Stimulated activated CD4-positive, alpha-beta T cell treated with anti-CD3 and anti-CD28 coated beads, Interleukin-2, amount 100 ng/mL, for 48 hours (primary cell): Measurements from ENCODE around the gene FUCA1.
"Not testable (repeated sequence)": the region's sequence is repeated elsewhere in the genome, so short reads cannot be mapped to it uniquely, and the experiment has no call there.

Source experiments
- DNase-seq, 2 donors: peaks; one replicate each; pipeline ENCODE4 v3.0.0-alpha.2; 2020

Gene FUCA1

GRCh38 chr1:23867895-23868556, at the start of gene FUCA1:
TSS of gene FUCA1 (minus strand) at chr1:23868290. CDS start at chr1:23868286, 4 bp downstream.
- peak; percentile 88 to 91 for DNase-seq

GRCh38 chr1:23916209-23917131, 48.4 kb upstream of the FUCA1 start:
- peak; percentile 27 to 34 for DNase-seq

- no peak for DNase-seq
Observed at GRCh38 chr1:23915466-23915865, 47.4 kb upstream of the FUCA1 start.

GRCh38 chr1:23914921-23915320, 46.8 kb upstream of the FUCA1 start:
- DNase-seq: no peak

GRCh38 chr1:23913212-23913880, 45.3 kb upstream of the FUCA1 start, which contains the start of gene CNR2:
TSS of gene CNR2 (minus strand) at chr1:23913362. CDS start at chr1:23875617, 37,745 bp downstream.
- DNase-seq: no peak

- no peak for DNase-seq
Observed at GRCh38 chr1:23911921-23912320, 43.8 kb upstream of the FUCA1 start.

GRCh38 chr1:23910553-23911246, 42.6 kb upstream of the FUCA1 start:
- DNase-seq: no peak

GRCh38 chr1:23910144-23910543, 42.1 kb upstream of the FUCA1 start:
- DNase-seq: no peak

- no peak for DNase-seq
Observed at GRCh38 chr1:23909412-23909811, 41.3 kb upstream of the FUCA1 start.

- DNase-seq: no peak
Observed at GRCh38 chr1:23908453-23909341, 40.6 kb upstream of the FUCA1 start.

GRCh38 chr1:23906731-23907130, 38.6 kb upstream of the FUCA1 start:
- DNase-seq: no peak

- DNase-seq: no peak
Observed at GRCh38 chr1:23905461-23906025, 37.5 kb upstream of the FUCA1 start.

- peak; percentile 28 for DNase-seq
Observed at GRCh38 chr1:23904748-23905357, 36.8 kb upstream of the FUCA1 start.

- no peak for DNase-seq
Observed at GRCh38 chr1:23903754-23904153, 35.7 kb upstream of the FUCA1 start.

GRCh38 chr1:23902321-23903278, 34.5 kb upstream of the FUCA1 start:
- no peak for DNase-seq

GRCh38 chr1:23900017-23900416, 31.9 kb upstream of the FUCA1 start:
- not testable (repeated sequence) for DNase-seq

GRCh38 chr1:23899070-23899469, 31.0 kb upstream of the FUCA1 start:
- DNase-seq: no peak

- DNase-seq: no peak
Observed at GRCh38 chr1:23897083-23897482, 29.0 kb upstream of the FUCA1 start.

- no peak for DNase-seq
Observed at GRCh38 chr1:23896491-23896890, 28.4 kb upstream of the FUCA1 start.

GRCh38 chr1:23895993-23896392, 27.9 kb upstream of the FUCA1 start:
- DNase-seq: no peak
